Measurements from ENCODE around the gene USF2.

Gene USF2

GRCh38 chr19:35298561-35298972, 29.8 kb downstream of the USF2 start:
- no peak for DNase-seq (ENCODE audit: low read depth)

GRCh38 chr19:35299523-35300338, 31.0 kb downstream of the USF2 start:
- no peak for DNase-seq (ENCODE audit: low read depth)

- DNase-seq (ENCODE audit: low read depth), result no peak
These were observed 31.5 kb downstream of the USF2 start for GRCh38 chr19:35300339-35300649.

GRCh38 chr19:35301961-35302360, 33.2 kb downstream of the USF2 start:
- no peak for DNase-seq (ENCODE audit: low read depth)

GRCh38 chr19:35302446-35302845, 33.7 kb downstream of the USF2 start:
- no peak for DNase-seq (ENCODE audit: low read depth)

- no peak for DNase-seq (ENCODE audit: low read depth)
These were observed 34.7 kb downstream of the USF2 start for GRCh38 chr19:35303357-35303915.

GRCh38 chr19:35304036-35304435, 35.3 kb downstream of the USF2 start:
- no peak for DNase-seq (ENCODE audit: low read depth)

GRCh38 chr19:35305181-35305580, 36.4 kb downstream of the USF2 start:
- no peak for DNase-seq (ENCODE audit: low read depth)

GRCh38 chr19:35306473-35307246, 37.9 kb downstream of the USF2 start:
- DNase-seq (ENCODE audit: low read depth), result no peak

GRCh38 chr19:35307931-35308330, 39.2 kb downstream of the USF2 start:
- no peak for DNase-seq (ENCODE audit: low read depth)

- DNase-seq (ENCODE audit: low read depth), result no peak
These were observed 40.1 kb downstream of the USF2 start for GRCh38 chr19:35308910-35309309.

- no peak for DNase-seq (ENCODE audit: low read depth)
These were observed 40.9 kb downstream of the USF2 start for GRCh38 chr19:35309481-35310279.

- DNase-seq (ENCODE audit: low read depth), result no peak
These were observed 41.6 kb downstream of the USF2 start for GRCh38 chr19:35310331-35310730.

- DNase-seq (ENCODE audit: low read depth), result no peak
These were observed 42.2 kb downstream of the USF2 start for GRCh38 chr19:35310811-35311465.

- DNase-seq (ENCODE audit: low read depth), result no peak
These were observed 43.3 kb downstream of the USF2 start for GRCh38 chr19:35311901-35312665.

- no peak for DNase-seq (ENCODE audit: low read depth)
These were observed 44.8 kb downstream of the USF2 start for GRCh38 chr19:35313587-35313986.

GRCh38 chr19:35314031-35314430, 45.3 kb downstream of the USF2 start:
- DNase-seq (ENCODE audit: low read depth), result no peak

- no peak for DNase-seq (ENCODE audit: low read depth)
These were observed 46.2 kb downstream of the USF2 start for GRCh38 chr19:35314858-35315470.

- no peak for DNase-seq (ENCODE audit: low read depth)
These were observed 47.1 kb downstream of the USF2 start for GRCh38 chr19:35315883-35316282.

GRCh38 chr19:35316560-35316959, 47.8 kb downstream of the USF2 start:
- no peak for DNase-seq (ENCODE audit: low read depth)

All from stromal cell of bone marrow (primary cell).